Measurements from ENCODE around the gene WRAP53.

The WRAP53 gene

GRCh38 chr17:7739746-7740145 is 51.5 kb downstream of the WRAP53 start:
- DNase-seq (ENCODE audit: low spot score): no peak
- TF ChIP-seq CTCF (IDR thresholded peaks at IDR 0.05; ENCODE audit: extremely low read depth, missing control alignments): no peak

GRCh38 chr17:7740481-7741001 is 52.3 kb downstream of the WRAP53 start:
- TF ChIP-seq CTCF (IDR thresholded peaks at IDR 0.05; ENCODE audit: extremely low read depth, missing control alignments): no peak
- DNase-seq (ENCODE audit: low spot score): no peak

GRCh38 chr17:7742729-7743128 is 54.5 kb downstream of the WRAP53 start:
- no peak for TF ChIP-seq CTCF (IDR thresholded peaks at IDR 0.05; ENCODE audit: extremely low read depth, missing control alignments)
- no peak for DNase-seq (ENCODE audit: low spot score)

GRCh38 chr17:7744416-7744815 is 56.1 kb downstream of the WRAP53 start:
- TF ChIP-seq CTCF (IDR thresholded peaks at IDR 0.05; ENCODE audit: extremely low read depth, missing control alignments): no peak
- no peak for DNase-seq (ENCODE audit: low spot score)

GRCh38 chr17:7745748-7746470 is 57.6 kb downstream of the WRAP53 start:
- DNase-seq (ENCODE audit: low spot score): no peak
- TF ChIP-seq CTCF (IDR thresholded peaks at IDR 0.05; ENCODE audit: extremely low read depth, missing control alignments): no peak

- no peak for DNase-seq (ENCODE audit: low spot score)
These were observed 59.4 kb downstream of the WRAP53 start for GRCh38 chr17:7747635-7748071.

More at GRCh38 chr17:7747635-7748071, 59.4 kb downstream of the WRAP53 start:
- TF ChIP-seq CTCF (IDR thresholded peaks at IDR 0.05; ENCODE audit: extremely low read depth, missing control alignments): no peak

Measured in GM20000 (cell line).